Activated CD8-positive, alpha-beta memory T cell treated with anti-CD3 and anti-CD28 coated beads, Interleukin-2, amount 50 U/mL, for 24 hours (primary cell): ENCODE results near the gene GUCY2C.
A peak's percentile ranks its signal among the peaks of the same experiment; 100 is the strongest.
"Not testable (repeated sequence)": the region's sequence is repeated elsewhere in the genome, so short reads cannot be mapped to it uniquely, and the experiment has no call there.

Experiments
- DNase-seq: peaks from one replicate; pipeline ENCODE4 v3.0.0-alpha.2; 2020; ENCODE audit errors: extremely low read depth

The GUCY2C gene

GRCh38 chr12:14682231-14682630 is 14.2 kb downstream of the GUCY2C start:
- not testable (repeated sequence) for DNase-seq

- no peak for DNase-seq
Measured at GRCh38 chr12:14681625-14682024, 14.8 kb downstream of the GUCY2C start.

- DNase-seq, result no peak
Measured at GRCh38 chr12:14681190-14681589, 15.2 kb downstream of the GUCY2C start.

- DNase-seq, result no peak
Measured at GRCh38 chr12:14678547-14679150, 17.8 kb downstream of the GUCY2C start.

DNA sequence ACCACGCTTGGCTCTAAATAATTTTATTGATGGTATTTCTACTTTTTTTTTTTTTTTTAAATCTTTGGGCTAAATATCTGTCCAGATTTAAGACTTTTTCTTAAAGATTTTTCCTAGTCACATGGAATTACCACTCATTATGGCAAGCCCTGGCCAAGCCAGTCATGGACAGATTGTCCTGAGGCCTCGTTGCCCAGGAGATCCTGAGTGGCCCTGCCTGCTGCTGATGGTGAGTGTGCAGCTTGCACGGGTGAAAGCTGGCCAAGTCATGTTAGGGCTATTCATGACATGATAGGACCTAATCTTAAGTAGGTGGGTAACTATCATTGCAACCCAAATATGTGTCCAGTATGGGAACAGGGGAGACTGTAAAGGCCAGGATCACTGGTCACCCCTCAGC is 27.8 kb downstream of the GUCY2C start:
- no peak for DNase-seq

DNA sequence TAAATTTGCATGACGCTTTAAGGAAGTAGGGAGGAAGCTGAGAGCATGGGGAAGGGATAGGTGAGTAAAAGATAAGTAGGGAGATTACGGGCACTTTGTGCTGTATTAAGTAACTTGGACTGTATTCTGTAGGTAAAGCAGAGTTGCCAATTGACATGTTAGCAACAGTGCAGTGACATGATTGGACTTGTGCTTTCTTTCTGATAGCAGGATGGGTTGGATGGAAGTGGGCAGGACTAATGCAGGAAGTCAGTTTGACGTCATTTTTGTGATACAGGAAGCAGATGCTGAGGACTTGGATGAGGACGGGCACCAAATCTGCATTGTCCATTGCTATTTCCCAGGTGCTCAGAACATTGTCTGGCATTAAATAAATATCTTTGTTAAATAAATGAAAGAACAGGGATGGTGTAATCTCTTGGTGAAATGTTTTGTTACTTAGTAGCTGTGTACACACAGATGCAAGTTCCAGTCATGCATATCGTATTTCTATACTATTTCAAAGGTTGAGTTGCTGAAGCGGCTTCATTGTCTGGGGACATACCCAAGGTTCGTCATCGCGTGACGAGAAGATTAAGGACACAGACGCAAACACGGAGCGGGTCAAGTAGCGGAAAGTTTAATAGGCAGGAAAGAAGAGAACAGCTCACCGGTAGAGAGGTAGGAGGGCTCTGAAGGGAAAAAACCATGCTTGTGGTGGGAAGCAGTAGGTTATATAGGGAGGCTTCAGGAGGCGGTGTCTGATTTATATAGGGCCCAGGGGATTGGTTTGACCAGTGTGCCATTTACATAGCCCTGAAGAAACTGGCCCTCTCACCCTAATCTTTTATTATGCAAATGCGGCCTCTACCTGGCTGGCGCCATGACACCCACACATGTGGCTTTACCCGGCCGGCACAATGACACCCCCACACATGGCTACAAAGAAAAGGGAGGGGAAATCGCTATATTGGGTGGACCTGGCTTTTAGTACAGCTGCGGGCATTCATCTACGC is 30.7 kb downstream of the GUCY2C start:
- DNase-seq, result no peak

GRCh38 chr12:14664434-14665023 is 31.9 kb downstream of the GUCY2C start:
- DNase-seq, result no peak

- DNase-seq, result no peak
Measured at GRCh38 chr12:14663002-14663401, 33.4 kb downstream of the GUCY2C start.

DNA sequence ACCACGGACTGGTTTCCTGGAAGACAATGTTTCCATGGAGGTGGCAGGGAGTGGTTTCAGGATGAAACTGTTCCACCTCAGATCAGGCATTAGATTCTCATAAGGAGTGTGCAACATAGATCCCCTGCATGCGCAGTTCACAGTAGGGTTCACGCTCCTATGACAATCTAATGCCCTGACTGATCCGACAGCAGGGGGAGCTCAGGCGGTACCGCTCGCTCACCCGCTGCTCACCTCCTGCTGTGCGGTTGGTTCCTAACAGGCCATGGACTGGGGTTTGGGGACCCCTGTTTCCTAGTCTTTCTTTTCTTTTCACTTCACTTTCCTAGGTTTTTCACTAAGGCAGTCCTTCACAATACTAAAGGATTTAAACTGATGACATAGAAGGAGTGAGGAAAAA is 39.6 kb downstream of the GUCY2C start:
- no peak for DNase-seq

- DNase-seq, result no peak
Measured at GRCh38 chr12:14655284-14655683, 41.1 kb downstream of the GUCY2C start.

- no peak for DNase-seq
Measured at GRCh38 chr12:14654842-14655241, 41.6 kb downstream of the GUCY2C start.

GRCh38 chr12:14654416-14654815 is 42.0 kb downstream of the GUCY2C start:
- DNase-seq, result no peak

DNA sequence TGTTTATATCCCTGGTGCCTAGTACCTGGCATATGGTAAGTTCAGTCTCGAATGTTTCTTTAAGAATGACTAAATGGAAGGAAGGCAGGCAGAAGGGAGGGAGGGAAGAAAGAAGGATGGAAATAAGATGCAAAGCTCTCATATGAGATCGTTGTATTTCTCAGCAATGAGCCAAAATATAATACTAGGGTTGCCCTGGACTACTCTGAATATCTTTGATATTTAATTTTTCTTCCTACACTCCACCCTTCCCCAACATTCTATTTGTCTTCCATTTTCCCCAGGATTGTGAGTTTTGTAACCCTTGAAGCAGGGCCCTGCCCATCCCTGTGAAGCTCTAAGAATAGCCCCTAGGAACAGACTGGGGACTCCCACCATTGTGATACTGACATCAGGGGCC is 43.9 kb downstream of the GUCY2C start:
- no peak for DNase-seq

DNA sequence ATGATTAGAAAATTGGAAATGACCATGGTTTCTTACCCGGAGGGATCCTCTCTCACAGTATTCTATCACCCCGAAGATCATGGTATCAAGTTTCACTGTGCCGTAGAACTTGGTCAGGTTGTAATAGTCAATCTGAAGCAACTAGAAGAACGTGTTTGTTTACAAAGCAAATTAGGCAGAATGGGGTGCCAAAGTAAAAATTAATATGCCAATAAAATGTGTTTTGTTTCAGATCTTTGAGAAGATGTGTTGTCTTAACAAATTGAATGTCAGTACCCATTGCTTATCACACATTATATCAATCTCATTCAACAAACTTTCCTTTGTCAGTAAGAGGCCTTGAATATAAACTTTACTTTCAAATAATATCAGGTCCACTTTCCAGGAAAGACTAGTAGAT is 45.0 kb downstream of the GUCY2C start:
- DNase-seq, result no peak

DNA sequence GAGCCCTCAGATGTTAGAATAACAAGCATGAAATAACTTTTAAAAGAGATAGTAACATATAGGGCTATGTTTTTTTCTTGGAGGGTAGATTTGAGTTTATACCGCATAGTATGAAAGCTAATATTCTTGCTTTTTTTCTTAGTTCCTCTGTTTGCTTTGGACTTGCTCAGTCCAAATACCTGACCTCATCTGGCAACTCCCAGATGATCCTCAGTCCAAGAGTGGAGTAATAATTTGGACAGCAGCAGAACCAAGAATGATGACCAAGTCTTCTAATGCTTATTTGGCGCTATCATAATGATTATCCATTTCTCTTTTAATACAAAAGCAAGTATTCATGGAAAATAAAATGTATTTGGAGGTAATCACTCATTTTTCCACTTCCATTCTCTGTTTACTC is 45.6 kb downstream of the GUCY2C start:
- DNase-seq, result no peak

GRCh38 chr12:14647028-14647750 is 49.2 kb downstream of the GUCY2C start:
- no peak for DNase-seq

- no peak for DNase-seq
Measured at GRCh38 chr12:14643251-14643650, 53.1 kb downstream of the GUCY2C start.

GRCh38 chr12:14638066-14638465 is 58.3 kb downstream of the GUCY2C start:
- DNase-seq, result no peak

DNA sequence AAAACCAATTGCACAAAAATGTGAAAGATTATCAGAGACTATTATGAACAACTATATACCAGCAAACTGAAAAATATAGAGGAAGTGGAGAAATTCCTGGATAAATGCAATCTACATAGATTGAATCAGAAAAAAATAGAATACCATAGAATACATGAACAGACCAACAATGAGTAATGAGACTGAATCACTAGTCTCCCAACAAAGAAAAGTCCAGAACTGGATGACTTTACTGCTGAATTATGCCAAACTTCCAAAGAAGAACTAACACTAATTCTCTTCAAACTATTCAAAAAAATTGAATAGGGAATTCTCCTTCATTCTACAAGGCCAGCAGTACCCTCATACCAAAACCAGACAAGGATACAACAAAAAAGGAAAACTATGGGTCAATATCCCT is 60.6 kb downstream of the GUCY2C start:
- no peak for DNase-seq

DNA sequence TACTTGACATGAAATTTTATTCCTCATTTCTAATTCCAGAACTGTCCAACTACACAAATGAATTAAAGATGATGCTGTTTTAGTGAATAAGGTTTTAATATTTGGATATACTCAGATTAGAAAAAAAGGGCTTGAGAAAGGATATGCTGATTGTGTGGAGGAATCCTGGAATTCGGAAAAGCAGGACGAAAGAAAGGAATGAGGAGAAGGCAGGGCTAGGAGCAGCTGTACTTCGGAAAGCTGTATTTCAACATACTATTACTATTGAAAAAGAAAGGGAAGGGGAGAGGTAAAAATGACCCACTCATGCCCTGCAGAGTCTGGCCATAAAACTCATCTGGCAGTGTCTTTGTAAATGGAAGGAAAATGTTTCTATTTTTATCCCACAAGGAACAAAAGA is 65.6 kb downstream of the GUCY2C start:
- DNase-seq, result no peak

DNA sequence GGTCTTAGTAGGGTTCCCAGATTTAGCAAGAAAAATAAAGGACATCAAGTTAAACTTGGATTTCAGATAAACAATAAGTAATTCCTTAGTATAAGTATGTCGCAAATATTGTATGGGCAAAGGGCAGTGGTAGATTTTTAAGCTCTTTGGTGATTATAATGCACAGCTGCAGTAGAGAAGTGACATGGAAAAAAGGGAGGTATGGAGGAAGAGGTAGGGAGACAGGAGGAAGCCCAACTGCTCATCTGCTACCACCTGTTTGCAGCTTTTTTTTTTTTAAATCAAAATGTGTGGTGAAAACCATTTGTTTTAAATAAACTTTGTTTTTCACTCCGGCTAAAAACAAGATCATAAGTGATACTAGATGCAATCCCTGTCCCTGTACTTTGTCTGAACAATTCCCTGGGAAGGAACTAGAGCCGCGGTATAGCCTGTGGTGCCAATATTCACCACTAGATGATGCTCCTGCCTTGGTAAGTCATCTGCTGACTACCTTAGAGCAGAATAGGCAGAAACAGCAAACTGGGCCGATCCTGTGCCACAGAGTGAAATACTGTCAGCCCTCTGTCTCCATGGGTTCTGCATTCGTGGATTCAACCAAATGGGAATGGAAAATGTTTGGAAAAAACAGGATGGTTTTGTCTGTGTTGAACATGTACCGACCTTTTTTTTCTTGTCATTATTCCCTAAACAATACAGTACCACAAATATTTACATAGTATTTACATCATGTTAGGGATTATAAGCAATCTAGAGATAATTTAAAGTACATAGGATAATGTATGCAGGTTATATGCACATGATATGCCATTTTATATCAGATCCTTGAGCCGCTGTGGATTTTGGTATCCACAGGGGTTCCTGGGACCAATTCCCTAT is 66.3 kb downstream of the GUCY2C start:
- DNase-seq, result peak; percentile 33
